ENCODE data around the gene AP1M2. TPM values are rescaled to one million over a fixed set of nuclear protein-coding genes. Genes with fewer than 3 reads are reported as not detected.

Gene AP1M2
- not detected in 2 replicates for total RNA-seq

GRCh38 chr19:10587022-10587838, at the start of gene AP1M2:
Gene AP1M2, minus strand, starts transcription at chr19:10587312. Its CDS starts 81 bp downstream, at chr19:10587231.

GRCh38 chr19:10625003-10625761, 38.1 kb upstream of the AP1M2 start, which contains the start of gene SLC44A2:
Gene SLC44A2, plus strand, starts transcription at chr19:10625553. Its CDS starts 81 bp downstream, at chr19:10625634.

GRCh38 chr19:10568826-10569651, 18.1 kb downstream of the AP1M2 start, which contains the start of gene CDKN2D:
Gene CDKN2D, minus strand, starts transcription at chr19:10568979. Its CDS starts 326 bp downstream, at chr19:10568653.

GRCh38 chr19:10565567-10566407, 21.3 kb downstream of the AP1M2 start, which contains the start of gene KRI1:
Gene KRI1, minus strand, starts transcription at chr19:10566010. Its CDS starts 11 bp downstream, at chr19:10565999.

GRCh38 chr19:10543420-10544241, 43.5 kb downstream of the AP1M2 start, which contains the start of gene ATG4D:
Gene ATG4D, plus strand, starts transcription at chr19:10543904. Its CDS starts 187 bp downstream, at chr19:10544091.

Small RNA genes lying within 50 kb of the gene (small RNA-seq; reads per million reads assigned to genes)
- not detected for gene MIR1238
- gene RNU7-140P: not detected

Other genes starting within 250 kb of the AP1M2 start
- 1.3 and 2.6 TPM in 2 replicates for gene ICAM3, start 247.7 kb downstream of the AP1M2 start, total RNA-seq
- gene TYK2, start 206.7 kb downstream of the AP1M2 start, total RNA-seq: 50.0 and 77.2 TPM in 2 replicates
- gene CDC37, start 183.8 kb downstream of the AP1M2 start, total RNA-seq: 114 and 132 TPM in 2 replicates
- gene PDE4A, start 166.8 kb downstream of the AP1M2 start, total RNA-seq: 7.4 and 8.6 TPM in 2 replicates
- 68.0 and 79.0 TPM in 2 replicates for gene KEAP1, start 84.0 kb downstream of the AP1M2 start, total RNA-seq
- gene S1PR5, start 69.9 kb downstream of the AP1M2 start, total RNA-seq: not detected in 2 replicates
- 12.6 and 13.3 TPM in 2 replicates for gene ATG4D, start 43.4 kb downstream of the AP1M2 start, total RNA-seq
- gene KRI1, start 21.3 kb downstream of the AP1M2 start, total RNA-seq: 5.8 and 7.9 TPM in 2 replicates
- gene CDKN2D, start 18.3 kb downstream of the AP1M2 start, total RNA-seq: 3.4 and 5.1 TPM in 2 replicates
- 43.8 and 46.9 TPM in 2 replicates for gene SLC44A2, start 38.2 kb upstream of the AP1M2 start, total RNA-seq
- 90.0 and 112 TPM in 2 replicates for gene ILF3, start 67.0 kb upstream of the AP1M2 start, total RNA-seq
- 21.1 and 21.6 TPM in 2 replicates for gene QTRT1, start 114.1 kb upstream of the AP1M2 start, total RNA-seq
- gene DNM2, start 130.8 kb upstream of the AP1M2 start, total RNA-seq: 125 and 150 TPM in 2 replicates
- 35.4 and 40.9 TPM in 2 replicates for gene TMED1, start 248.9 kb upstream of the AP1M2 start, total RNA-seq

Measured in hair follicle dermal papilla cell (primary cell).